GM23248 (cell line): ENCODE results near the gene IFNA7. TPM values are rescaled to one million over a fixed set of nuclear protein-coding genes. Genes with fewer than 3 reads are reported as not detected.

Source experiments
- DNase-seq: peaks from one replicate; pipeline ENCODE4 v3.0.0-alpha.2; 2015
- H2AFZ ChIP-seq: fragments of 200-600 bp; sonication (generic); 2 replicates; pipeline ENCODE4 v1.6.1; 2016; ENCODE audit warnings: antibody characterized with exemption
- H3F3A ChIP-seq: fragments of 200-600 bp; sonication (generic); 2 replicates; pipeline ENCODE4 v1.6.1; 2016; ENCODE audit warnings: mild to moderate bottlenecking, antibody characterized with exemption, mixed run types; ENCODE audit not compliant: insufficient read depth
- H3K27ac ChIP-seq: fragments of 200-600 bp; sonication (generic); 2 replicates; pipeline ENCODE4 v1.5.1; 2016; ENCODE audit warnings: mild to moderate bottlenecking
- H3K27me3 ChIP-seq: fragments of 200-600 bp; sonication (generic); replicated peaks from 2 replicates; pipeline ENCODE4 v1.6.1; 2016; ENCODE audit warnings: mild to moderate bottlenecking; ENCODE audit not compliant: insufficient read depth
- H3K36me3 ChIP-seq: fragments of 200-600 bp; sonication (generic); 2 replicates; pipeline ENCODE4 v1.6.1; 2016; ENCODE audit warnings: low read depth, mild to moderate bottlenecking
- H3K4me1 ChIP-seq: fragments of 200-600 bp; sonication (generic); 2 replicates; pipeline ENCODE4 v1.6.1; 2016; ENCODE audit warnings: mild to moderate bottlenecking; ENCODE audit not compliant: insufficient read depth
- H3K4me2 ChIP-seq: fragments of 200-600 bp; sonication (generic); one replicate; pipeline ENCODE4 v1.6.1; 2016; ENCODE audit warnings: mild to moderate bottlenecking; ENCODE audit not compliant: unreplicated experiment
- H3K4me3 ChIP-seq: fragments of 200-600 bp; sonication (generic); 2 replicates; pipeline ENCODE4 v1.5.1; 2016; ENCODE audit warnings: mild to moderate bottlenecking
- H3K79me2 ChIP-seq: fragments of 200-600 bp; sonication (generic); 2 replicates; pipeline ENCODE4 v1.6.1; 2016; ENCODE audit warnings: mild to moderate bottlenecking; ENCODE audit not compliant: insufficient read depth
- H3K9ac ChIP-seq: fragments of 200-600 bp; sonication (generic); 2 replicates; pipeline ENCODE4 v1.6.1; 2016; ENCODE audit warnings: mild to moderate bottlenecking
- H3K9me2 ChIP-seq: fragments of 200-600 bp; sonication (generic); 2 replicates; pipeline ENCODE4 v1.6.1; 2016; ENCODE audit warnings: mixed run types, mild to moderate bottlenecking, moderate library complexity; ENCODE audit not compliant: insufficient read depth
- H3K9me3 ChIP-seq: fragments of 200-600 bp; sonication (generic); one replicate; pipeline ENCODE4 v1.6.1; 2017; ENCODE audit warnings: low read depth
- H4K20me1 ChIP-seq: fragments of 200-600 bp; sonication (generic); 2 replicates; pipeline ENCODE4 v1.6.0; 2016; ENCODE audit not compliant: insufficient read depth
- EZH2 ChIP-seq: fragments of 200-600 bp; sonication (generic); IDR thresholded peaks from 2 replicates; pipeline ENCODE4 v1.6.1; 2018; ENCODE audit warnings: antibody characterized with exemption, mild to moderate bottlenecking; ENCODE audit not compliant: insufficient read depth, poor library complexity, severe bottlenecking
- EZH2phosphoT487 ChIP-seq: fragments of 200-600 bp; sonication (generic); IDR thresholded peaks from 2 replicates; pipeline ENCODE4 v1.6.1; 2018; ENCODE audit warnings: antibody characterized with exemption, moderate library complexity, mild to moderate bottlenecking, low read depth; ENCODE audit not compliant: insufficient read depth
- WGBS, 2 experiments: methylation state at CpG; one replicate each; pipeline ENCODE4 v1.1.6; 2015 to 2017; ENCODE audit warnings: low lambda C conversion rate in 2 of 2, low coverage in 1 of 2; ENCODE audit errors: missing lambda C conversion rate in 2 of 2; 5-methylcytosine and 5-hydroxymethylcytosine counted together
- in situ Hi-C: fragments of 300-500 bp; cut with MboI; formaldehyde crosslinking; loops from 2 replicates; pipeline ENCODE4 v1.15.0; 2020
- polyA plus RNA-seq: library from polyadenylated mRNA; unstranded; fragments of >200 nt; fragmentation: Nextera tagmentation; extraction: Ambion mirVana; gene quantifications from 2 replicates; pipeline ENCODE4 v1.2.1, GENCODE V29; 2016
- total RNA-seq: library from RNA; depleted of rRNA; stranded (reverse); fragments of >200 nt; shearing (Covaris generic); gene quantifications from 2 replicates; pipeline ENCODE4 v1.2.3, GENCODE V29; 2014

IFNA7 gene
- total and polyA plus RNA-seq, 2 experiments from 2014 or later = not detected

DNA sequence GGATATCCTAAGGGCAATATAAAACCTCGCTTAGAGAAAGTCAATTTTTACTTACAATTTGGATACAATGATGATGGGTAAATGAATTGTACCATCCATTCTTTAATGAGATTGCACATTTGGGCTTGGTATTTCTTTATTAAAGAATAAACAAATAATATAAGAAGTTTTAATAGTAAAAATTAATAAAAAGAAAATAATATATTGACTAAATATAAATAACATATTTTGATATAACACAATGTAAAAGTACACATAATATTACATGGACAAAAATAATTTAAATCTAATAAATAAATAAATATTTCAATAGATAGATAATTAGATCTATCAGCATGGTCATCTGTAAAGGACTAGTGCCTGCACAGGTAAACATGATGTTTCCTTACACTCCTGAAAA is 36.5 kb downstream of the IFNA7 start:
- H2AFZ ChIP-seq = no peak overlapping the region
- no peaks in the 10 kb centered on the region for H3K9me2 ChIP-seq
- H3K4me3 ChIP-seq = no peak overlapping the region
- 0 out of 2 replicates have a peak, but pooled peaks cover 1% of the 10 kb centered on the region for H3K27me3 ChIP-seq
- no peaks in the 10 kb centered on the region for H3F3A ChIP-seq
- no peaks in the 10 kb centered on the region for H3K4me1 ChIP-seq
- TF ChIP-seq EZH2 (no peak), EZH2phosphoT487 (no peak)
- 70 to 76% methylated on average over 1 of the region's 1 CpG for WGBS, 2 experiments
- in situ Hi-C loops = no loop called here
- no peak overlapping the region for H3K9ac ChIP-seq
- no peak overlapping the region for H3K4me2 ChIP-seq
- no peaks in the 10 kb centered on the region for H3K36me3 ChIP-seq
- H3K9me3 ChIP-seq = no peaks in the 10 kb centered on the region
- no peak for DNase-seq
- no peak overlapping the region for H3K27ac ChIP-seq
- no peaks in the 10 kb centered on the region for H3K79me2 ChIP-seq
- H4K20me1 ChIP-seq = no peaks in the 10 kb centered on the region

DNA sequence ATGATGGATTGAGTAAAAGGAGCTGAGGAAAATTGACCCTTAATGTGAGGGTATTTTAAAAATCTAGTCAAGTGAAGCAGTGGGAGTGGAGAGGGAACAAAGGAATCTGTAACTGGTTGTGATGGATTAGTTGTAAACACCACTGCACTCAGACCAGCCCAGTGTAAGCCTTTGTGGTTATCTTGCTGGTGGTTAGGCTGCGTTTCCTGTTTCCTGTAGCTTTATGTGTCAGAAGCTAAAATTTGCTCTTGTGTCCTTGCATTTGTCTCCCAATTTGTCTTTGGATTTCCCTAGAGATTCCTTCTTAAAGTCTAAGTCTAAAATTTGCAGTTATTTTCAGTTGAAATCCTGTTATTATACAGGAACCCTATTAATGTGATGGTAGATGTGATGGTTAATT is 41.8 kb downstream of the IFNA7 start:
- in situ Hi-C loops = no loop called here
- H3K27me3 ChIP-seq = no peaks in the 10 kb centered on the region
- no peak overlapping the region for H2AFZ ChIP-seq
- 0% methylated on average over 1 of the region's 1 CpG for whole genome bisulfite sequencing, 2 experiments
- H3K9me2 ChIP-seq = no peaks in the 10 kb centered on the region
- no peaks in the 10 kb centered on the region for H3K4me1 ChIP-seq
- no peaks in the 10 kb centered on the region for H3F3A ChIP-seq
- H3K36me3 ChIP-seq = no peaks in the 10 kb centered on the region
- no peaks in the 10 kb centered on the region for H3K79me2 ChIP-seq
- no peak for DNase-seq
- TF ChIP-seq EZH2phosphoT487 = no peak
- TF ChIP-seq EZH2 = no peak
- H4K20me1 ChIP-seq = no peaks in the 10 kb centered on the region
- H3K4me2 ChIP-seq = no peak overlapping the region
- no peak overlapping the region for H3K9ac ChIP-seq
- H3K27ac ChIP-seq = no peak overlapping the region
- no peak overlapping the region for H3K4me3 ChIP-seq
- H3K9me3 ChIP-seq = no peaks in the 10 kb centered on the region

GRCh38 chr9:21155501-21155900 is 46.5 kb downstream of the IFNA7 start:
- no peaks in the 10 kb centered on the region for H3K9me2 ChIP-seq

GRCh38 chr9:21154018-21154608 is 47.9 kb downstream of the IFNA7 start:
- Histone ChIP-seq H3K9ac (no peak overlapping the region), H3K9me3 (no peaks in the 10 kb centered on the region), H3K9me2 (no peaks in the 10 kb centered on the region), H4K20me1 (no peaks in the 10 kb centered on the region), H3K4me3 (no peak overlapping the region), H3K27me3 (no peaks in the 10 kb centered on the region), H3K27ac (no peak overlapping the region), H3K79me2 (no peaks in the 10 kb centered on the region), H3K4me1 (no peaks in the 10 kb centered on the region), H3K4me2 (no peak overlapping the region), H2AFZ (no peak overlapping the region), H3K36me3 (no peaks in the 10 kb centered on the region), H3F3A (no peaks in the 10 kb centered on the region)
- in situ Hi-C loops = no loop called here
- TF ChIP-seq EZH2phosphoT487 (no peak), EZH2 (no peak)
- peak; percentile 10 for DNase-seq
- WGBS, 2 experiments = 26 to 35% methylated on average over 3 of the region's 3 CpGs

More at GRCh38 chr9:21155501-21155900, 46.5 kb downstream of the IFNA7 start:
- Histone ChIP-seq H4K20me1 (no peaks in the 10 kb centered on the region), H3K9me3 (no peaks in the 10 kb centered on the region), H3K4me1 (no peaks in the 10 kb centered on the region), H2AFZ (no peak overlapping the region), H3K27me3 (no peaks in the 10 kb centered on the region), H3K9ac (no peak overlapping the region), H3K36me3 (no peaks in the 10 kb centered on the region), H3K27ac (no peak overlapping the region), H3K79me2 (no peaks in the 10 kb centered on the region), H3K4me2 (no peak overlapping the region), H3K4me3 (no peak overlapping the region), H3F3A (no peaks in the 10 kb centered on the region)
- DNase-seq = peak; percentile 39
- TF ChIP-seq EZH2 = no peak
- no peak for TF ChIP-seq EZH2phosphoT487
- in situ Hi-C loops = no loop called here
- WGBS, 2 experiments = 23 to 33% methylated on average over 2 of the region's 2 CpGs
